SK-N-SH treated with all-trans-retinoic acid at 6 μM for 48 hours (cell line): Measurements from ENCODE around the gene ACSL5.

Source experiments
- ARNTL ChIP-seq: fragments of 450-650 bp; formaldehyde crosslinking; IDR thresholded peaks from 2 replicates; pipeline ENCODE4 v1.5.0; 2020; ENCODE audit warnings: low read depth, mild to moderate bottlenecking, moderate library complexity, borderline replicate concordance
- CREB5 ChIP-seq: fragments of 250-450 bp; sonication (Bioruptor Pico); IDR thresholded peaks from 2 replicates; pipeline ENCODE4 v1.5.1; 2020; ENCODE audit warnings: low read depth, mild to moderate bottlenecking, moderate library complexity
- PATZ1 ChIP-seq: fragments of 250-450 bp; sonication (Bioruptor Pico); IDR thresholded peaks from 2 replicates; pipeline ENCODE4 v1.8.0; 2020; ENCODE audit warnings: mild to moderate bottlenecking, moderate library complexity, borderline replicate concordance
- PPARA ChIP-seq: fragments of 250-450 bp; sonication (Bioruptor Pico); IDR thresholded peaks from 2 replicates; pipeline ENCODE4 v1.5.0; 2020; ENCODE audit warnings: mild to moderate bottlenecking, borderline replicate concordance

GRCh38 chr10:112421731-112422130 is 47.8 kb downstream of the ACSL5 start:
- TF ChIP-seq ARNTL (no peak), PATZ1 (CRISPR knock-in tag) (no peak), CREB5 (CRISPR knock-in tag) (no peak), PPARA (CRISPR knock-in tag) (no peak)
